PC-9 (cell line): ENCODE measurements around the gene ZFP91. TPM values are rescaled to one million over a fixed set of nuclear protein-coding genes. Genes with fewer than 3 reads are reported as not detected.

Source experiments
- BruUV-seq: library from RNA; stranded (reverse); fragments of 400-500 nt; replicated peaks from 2 replicates; lab custom pipeline; 2021; lab: Mats Ljungman, UMichigan
- CTCF ChIA-PET: fragments of 300-600 bp; sonication (Branson Sonifier 250); formaldehyde crosslinking; loops from one replicate; lab custom pipeline; 2022; ENCODE audit warnings: antibody characterized with exemption; lab: Charles Lee
- POLR2A ChIA-PET: fragments of 300-600 bp; sonication (Branson Sonifier 250); formaldehyde crosslinking; loops from one replicate; lab custom pipeline; 2022; ENCODE audit warnings: antibody characterized with exemption; ENCODE audit not compliant: unreplicated experiment; lab: Charles Lee
- DNase-seq, 2 experiments: peaks; one replicate each; pipeline versions ENCODE4 v3.0.0 to v3.0.0-alpha.2; 2015 to 2022; ENCODE audit warnings: mixed read lengths in 1 of 2
- H2AFZ ChIP-seq: fragments of 200-600 bp; sonication (generic); 2 replicates; pipeline ENCODE4 v1.8.1; 2017; ENCODE audit warnings: antibody characterized with exemption
- H3F3A ChIP-seq: fragments of 200-600 bp; sonication (generic); 2 replicates; pipeline ENCODE4 v1.8.1; 2017; ENCODE audit warnings: antibody characterized with exemption, mild to moderate bottlenecking, low read depth; ENCODE audit not compliant: insufficient read depth
- H3K27ac ChIP-seq: fragments of 200-600 bp; sonication (generic); 2 replicates; pipeline ENCODE4 v1.6.1; 2016; ENCODE audit warnings: mixed run types
- H3K27me3 ChIP-seq: fragments of 200-600 bp; sonication (generic); 2 replicates; pipeline ENCODE4 v1.6.1; 2016; ENCODE audit warnings: low read depth, mixed run types; ENCODE audit not compliant: insufficient read depth
- H3K36me3 ChIP-seq: fragments of 200-600 bp; sonication (generic); 2 replicates; pipeline ENCODE4 v1.6.1; 2016; ENCODE audit warnings: low read depth, mixed run types
- H3K4me1 ChIP-seq: fragments of 200-600 bp; sonication (generic); replicated peaks from 2 replicates; pipeline ENCODE4 v1.6.1; 2016; ENCODE audit warnings: mixed run types; ENCODE audit not compliant: insufficient read depth
- H3K4me2 ChIP-seq: fragments of 200-600 bp; sonication (generic); 2 replicates; pipeline ENCODE4 v1.6.1; 2017; ENCODE audit warnings: mixed run types
- H3K4me3 ChIP-seq: fragments of 200-600 bp; sonication (generic); 2 replicates; pipeline ENCODE4 v1.6.1; 2016; ENCODE audit warnings: mixed run types
- H3K79me2 ChIP-seq: fragments of 200-600 bp; sonication (generic); 2 replicates; pipeline ENCODE4 v1.6.1; 2017; ENCODE audit warnings: low read depth, mixed run types
- H3K9me2 ChIP-seq: fragments of 200-600 bp; sonication (generic); 2 replicates; pipeline ENCODE4 v1.8.1; 2017; ENCODE audit warnings: mild to moderate bottlenecking; ENCODE audit not compliant: insufficient read depth
- H3K9me3 ChIP-seq: fragments of 200-600 bp; sonication (generic); 2 replicates; pipeline ENCODE4 v1.8.1; 2016; ENCODE audit warnings: low read depth; ENCODE audit not compliant: insufficient read depth
- H4K20me1 ChIP-seq: fragments of 200-600 bp; sonication (generic); 2 replicates; pipeline ENCODE4 v1.8.1; 2017; ENCODE audit not compliant: insufficient read depth
- CTCF ChIP-seq: fragments of 200-600 bp; sonication (generic); conservative IDR thresholded peaks from 2 replicates; pipeline ENCODE4 v1.6.1; 2017; ENCODE audit warnings: mixed run types, antibody characterized with exemption, mild to moderate bottlenecking, moderate library complexity
- EZH2 ChIP-seq: fragments of 200-600 bp; sonication (generic); IDR thresholded peaks from 2 replicates; pipeline ENCODE4 v1.8.0; 2017; ENCODE audit warnings: antibody characterized with exemption, low read depth
- intact Hi-C: fragments of 100-400 bp; cut with micrococcal nuclease; formaldehyde crosslinking; loops from one replicate; pipeline ENCODE4 v1.10.0; 2022; ENCODE audit not compliant: unreplicated experiment
- total RNA-seq: library from RNA; stranded (reverse); gene quantifications from 2 replicates; pipeline ENCODE4 v1.2.3, GENCODE V29; 2021

Gene ZFP91
- total RNA-seq, 1 experiment from 2014 or later = 67.5 TPM

- CTCF ChIA-PET = no interaction called here
- Histone ChIP-seq H3K9me3 (no peaks in the 10 kb centered on the region), H3K4me3 (no peak overlapping the region), H3K9me2 (no peaks in the 10 kb centered on the region), H3K4me2 (no peak overlapping the region), H3K4me1 (no peaks in the 10 kb centered on the region), H3K36me3 (no peaks in the 10 kb centered on the region), H3F3A (peaks cover 5% of the 10 kb centered on the region), H3K79me2 (no peaks in the 10 kb centered on the region), H2AFZ (no peak overlapping the region), H4K20me1 (no peaks in the 10 kb centered on the region), H3K27me3 (no peaks in the 10 kb centered on the region), H3K27ac (no peak overlapping the region)
- BruUV-seq = no TSS peak
- intact Hi-C loops = no loop called here
- POLR2A ChIA-PET = no interaction called here
- no peak for TF ChIP-seq EZH2
- no peak for DNase-seq
These were observed 17.3 kb upstream of the ZFP91 start for GRCh38 chr11:58561394-58562098.

- no peak for DNase-seq
- H3K9me3 ChIP-seq = no peaks in the 10 kb centered on the region
- no peaks in the 10 kb centered on the region for H3K36me3 ChIP-seq
- H3K27me3 ChIP-seq = no peaks in the 10 kb centered on the region
- no peaks in the 10 kb centered on the region for H3K4me1 ChIP-seq
- no peaks in the 10 kb centered on the region for H3K79me2 ChIP-seq
- H2AFZ ChIP-seq = no peak overlapping the region
- TF ChIP-seq EZH2 (no peak), CTCF (no peak)
- no peak overlapping the region for H3K27ac ChIP-seq
- H3K4me2 ChIP-seq = no peak overlapping the region
- H4K20me1 ChIP-seq = no peaks in the 10 kb centered on the region
- H3K9me2 ChIP-seq = no peaks in the 10 kb centered on the region
- no TSS peak for BruUV-seq
- intact Hi-C loops = no loop called here
- POLR2A ChIA-PET = no interaction called here
- H3F3A ChIP-seq = peaks cover 5% of the 10 kb centered on the region
- CTCF ChIA-PET = no interaction called here
- no peak overlapping the region for H3K4me3 ChIP-seq
These were observed 16.5 kb upstream of the ZFP91 start for GRCh38 chr11:58562375-58562800.

GRCh38 chr11:58564231-58564630, 14.6 kb upstream of the ZFP91 start:
- POLR2A ChIA-PET = no interaction called here

More at GRCh38 chr11:58564231-58564630, 14.6 kb upstream of the ZFP91 start:
- BruUV-seq = no TSS peak
- CTCF ChIA-PET = interaction anchor here (0.6 to 1.3 kb wide), 2 partner anchors 12 to 803 kb away, joined by 3 read pairs; no protein-coding TSS in a partner anchor
- H3K27ac ChIP-seq = no peak overlapping the region
- peaks cover 5% of the 10 kb centered on the region for H3F3A ChIP-seq
- H3K9me3 ChIP-seq = no peaks in the 10 kb centered on the region
- intact Hi-C loops = no loop called here
- no peak for TF ChIP-seq CTCF
- no peak for TF ChIP-seq EZH2
- H3K4me1 ChIP-seq = no peaks in the 10 kb centered on the region
- no peak overlapping the region for H2AFZ ChIP-seq
- H3K4me3 ChIP-seq = no peak overlapping the region
- no peaks in the 10 kb centered on the region for H3K36me3 ChIP-seq
- no peaks in the 10 kb centered on the region for H3K9me2 ChIP-seq
- no peaks in the 10 kb centered on the region for H4K20me1 ChIP-seq
- no peaks in the 10 kb centered on the region for H3K79me2 ChIP-seq
- H3K4me2 ChIP-seq = no peak overlapping the region
- no peaks in the 10 kb centered on the region for H3K27me3 ChIP-seq
- DNase-seq = no peak
